RWPE1 (cell line): ENCODE results near the gene RALGAPA2.

Experiments
- CTCF ChIA-PET: fragments of 350-600 bp; sonication (Branson Sonifier 250); formaldehyde crosslinking; extraction: SDS; loops from one replicate; lab custom pipeline; 2021; lab: Yijun Ruan, JAX
- POLR2A ChIA-PET: fragments of 400-600 bp; formaldehyde crosslinking; extraction: SDS; loops from one replicate; lab custom pipeline; 2020; ENCODE audit warnings: antibody characterized with exemption; ENCODE audit not compliant: low non-redundant PET; lab: Yijun Ruan, JAX
- DNase-seq: peaks from one replicate; pipeline ENCODE4 v3.0.0; 2012; ENCODE audit warnings: low spot score
- H3K27ac ChIP-seq: fragments of 450-650 bp; 2 replicates; pipeline ENCODE4 v1.5.1; 2017
- CTCF ChIP-seq: fragments of 450-650 bp; conservative IDR thresholded peaks from 2 replicates; pipeline ENCODE4 v1.5.1; 2017; ENCODE audit warnings: low read depth, mild to moderate bottlenecking

RALGAPA2 gene

GRCh38 chr20:20580139-20580538 is 132.3 kb downstream of the RALGAPA2 start:
- TF ChIP-seq CTCF: no peak
- no peak for DNase-seq
- ChIA-PET POLR2A (no interaction called here), CTCF (interaction anchor here (0.6 to 0.9 kb wide), 3 partner anchors 13 to 496 kb away, joined by 3 read pairs; no protein-coding TSS in a partner anchor)
- H3K27ac ChIP-seq: no peak overlapping the region

- POLR2A ChIA-PET: no interaction called here
These were observed 133.6 kb downstream of the RALGAPA2 start for GRCh38 chr20:20578838-20579237.

GRCh38 chr20:20573797-20574196 is 138.6 kb downstream of the RALGAPA2 start:
- TF ChIP-seq CTCF: no peak

More at GRCh38 chr20:20578838-20579237, 133.6 kb downstream of the RALGAPA2 start:
- H3K27ac ChIP-seq: no peak overlapping the region
- CTCF ChIA-PET: interaction anchor here (0.5 to 0.8 kb wide), 2 partner anchors 9 to 489 kb away, joined by 4 to 5 read pairs; no protein-coding TSS in a partner anchor
- DNase-seq: no peak
- TF ChIP-seq CTCF: no peak

GRCh38 chr20:20571068-20571780 is 141.2 kb downstream of the RALGAPA2 start:
- H3K27ac ChIP-seq: no peak overlapping the region
- no peak for DNase-seq
- CTCF ChIA-PET: no interaction called here
- POLR2A ChIA-PET: no interaction called here
- no peak for TF ChIP-seq CTCF

More at GRCh38 chr20:20573797-20574196, 138.6 kb downstream of the RALGAPA2 start:
- ChIA-PET POLR2A (no interaction called here), CTCF (no interaction called here)
- H3K27ac ChIP-seq: no peak overlapping the region
- DNase-seq: no peak

GRCh38 chr20:20568604-20569205 is 143.7 kb downstream of the RALGAPA2 start:
- CTCF ChIA-PET: interaction anchor here (0.7 kb wide), 1 partner anchor 136 kb away, joined by 4 read pairs; no protein-coding TSS in a partner anchor
- peak; percentile 85 for TF ChIP-seq CTCF
- POLR2A ChIA-PET: no interaction called here
- peak; percentile 41 for DNase-seq
- no peak overlapping the region for H3K27ac ChIP-seq

GRCh38 chr20:20567712-20568111 is 144.7 kb downstream of the RALGAPA2 start:
- ChIA-PET POLR2A (no interaction called here), CTCF (interaction anchor here (0.6 to 0.7 kb wide), 2 partner anchors 324 to 774 kb away, joined by 3 read pairs; no protein-coding TSS in a partner anchor)
- DNase-seq: no peak
- no peak overlapping the region for H3K27ac ChIP-seq
- TF ChIP-seq CTCF: no peak
